ENCODE results near the gene GPR108. TPM values are rescaled to one million over a fixed set of nuclear protein-coding genes. Genes with fewer than 3 reads are reported as not detected.

The GPR108 gene
- total and polyA plus RNA-seq, 2 of the 13 experiments (the other 11 are each of a cell fraction or from before 2014, with no cell fraction given) = 36.4 to 63.0 TPM

DNA sequence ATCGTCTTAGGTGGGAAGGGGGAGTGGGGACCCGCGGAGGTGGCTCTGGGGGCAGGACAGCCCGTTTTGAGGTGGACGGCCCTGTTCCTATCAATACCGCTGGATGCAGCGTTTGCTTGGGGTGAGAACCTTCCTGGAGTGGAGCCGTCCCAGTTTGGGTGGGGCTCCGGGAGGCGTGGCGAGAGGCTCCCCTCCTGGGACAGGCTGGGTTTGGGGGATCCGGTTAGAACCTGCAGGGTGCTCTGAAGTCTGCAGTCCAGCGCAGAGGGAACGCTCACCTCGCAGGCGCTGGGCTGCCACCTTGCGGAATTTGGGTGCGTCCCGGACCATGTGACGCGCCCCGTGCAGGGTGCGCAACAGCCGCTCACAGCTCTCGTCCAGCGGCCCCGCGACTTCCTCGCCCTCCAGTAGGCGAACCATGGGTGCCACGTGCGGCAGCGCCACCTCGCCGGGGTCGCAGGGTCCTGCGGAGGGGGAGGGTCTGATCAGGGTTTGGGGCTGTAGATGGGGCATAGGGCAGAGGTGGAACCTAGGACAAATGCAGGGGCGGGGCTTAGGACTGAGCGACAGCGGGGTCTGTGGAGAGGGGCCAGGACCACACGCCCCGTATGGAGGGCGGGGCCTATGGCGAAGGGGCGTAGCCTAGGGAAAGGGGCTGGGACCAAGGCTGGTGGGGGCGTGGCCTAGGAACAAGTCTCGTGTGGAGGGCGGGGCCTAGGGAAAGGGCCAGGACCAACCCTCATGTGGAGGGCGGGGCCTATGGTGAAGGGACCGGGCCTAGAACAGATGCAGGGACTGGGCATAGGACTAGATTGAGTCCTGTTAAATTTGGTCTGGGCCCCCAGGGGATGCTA, 16.0 kb upstream of the GPR108 start (continued):
- TF ChIP-seq, protein P1, sequence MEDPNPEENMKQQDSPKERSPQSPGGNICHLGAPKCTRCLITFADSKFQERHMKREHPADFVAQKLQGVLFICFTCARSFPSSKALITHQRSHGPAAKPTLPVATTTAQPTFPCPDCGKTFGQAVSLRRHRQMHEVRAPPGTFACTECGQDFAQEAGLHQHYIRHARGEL (CRISPR knock-in tag; IDR thresholded peaks at IDR 0.05) = no peak
- TF ChIP-seq TMF1 (CRISPR knock-in tag; IDR thresholded peaks at IDR 0.05; ENCODE audit: low read depth) (peak; percentile 38; the same call in 1 of the 2 replicates), ZNF263 (CRISPR knock-in tag; IDR thresholded peaks at IDR 0.05) (no peak), ARID2 (CRISPR knock-in tag; IDR thresholded peaks at IDR 0.05; ENCODE audit: borderline replicate concordance) (no peak), ZNF629 (CRISPR knock-in tag; conservative IDR thresholded peaks at IDR 0.05) (peak; percentile 41), MYNN (CRISPR knock-in tag; IDR thresholded peaks at IDR 0.05; ENCODE audit: low read depth) (peak; percentile 80; the same call in 1 of the 2 replicates), RFX1 (IDR thresholded peaks at IDR 0.05) (no peak), GTF3A (CRISPR knock-in tag; conservative IDR thresholded peaks at IDR 0.05) (no peak; the same call in 1 of the 2 replicates), SP4 (CRISPR knock-in tag; IDR thresholded peaks at IDR 0.05) (peak; percentile 94), ZNF296 (CRISPR knock-in tag; conservative IDR thresholded peaks at IDR 0.05) (no peak; the same call in 1 of the 2 replicates), ZNF777 (CRISPR knock-in tag; IDR thresholded peaks at IDR 0.05) (peak; percentile 82), SCMH1 (CRISPR knock-in tag; IDR thresholded peaks at IDR 0.05; ENCODE audit: borderline replicate concordance) (no peak), KDM6A (CRISPR knock-in tag; IDR thresholded peaks at IDR 0.05; ENCODE audit: low read depth) (no peak; the same call in 1 of the 2 replicates), BHLHE40 (IDR thresholded peaks at IDR 0.05; ENCODE audit: low read length) (peak; percentile 78; the same call in 1 of the 2 replicates), ZNF12 (CRISPR knock-in tag; IDR thresholded peaks at IDR 0.05) (peak; percentile 71; the same call in 1 of the 2 replicates), ZSCAN22 (CRISPR knock-in tag; IDR thresholded peaks at IDR 0.05) (no peak), ZFP41 (CRISPR knock-in tag; IDR thresholded peaks at IDR 0.05; ENCODE audit: borderline replicate concordance) (no peak), BCL6 (CRISPR knock-in tag; IDR thresholded peaks at IDR 0.05) (peak; percentile 56), NPAS2 (CRISPR knock-in tag; IDR thresholded peaks at IDR 0.05; ENCODE audit: borderline replicate concordance) (no peak), MBNL3 (CRISPR knock-in tag; conservative IDR thresholded peaks at IDR 0.05) (no peak), JUND (CRISPR knock-in tag; IDR thresholded peaks at IDR 0.05) (no peak), KAT2B (IDR thresholded peaks at IDR 0.05; ENCODE audit: borderline replicate concordance, low read depth, low read length) (no peak; the same call in 1 of the 2 replicates), ZNF563 (CRISPR knock-in tag; IDR thresholded peaks at IDR 0.05) (0 out of 2 replicates have a peak, but pooled peaks have one; percentile 33), ZNF17 (CRISPR knock-in tag; IDR thresholded peaks at IDR 0.05) (no peak), ZNF496 (CRISPR knock-in tag; IDR thresholded peaks at IDR 0.05; ENCODE audit: insufficient replicate concordance) (no peak), ZNF446 (CRISPR knock-in tag; IDR thresholded peaks at IDR 0.05) (no peak)
- TF ChIP-seq, protein P2, sequence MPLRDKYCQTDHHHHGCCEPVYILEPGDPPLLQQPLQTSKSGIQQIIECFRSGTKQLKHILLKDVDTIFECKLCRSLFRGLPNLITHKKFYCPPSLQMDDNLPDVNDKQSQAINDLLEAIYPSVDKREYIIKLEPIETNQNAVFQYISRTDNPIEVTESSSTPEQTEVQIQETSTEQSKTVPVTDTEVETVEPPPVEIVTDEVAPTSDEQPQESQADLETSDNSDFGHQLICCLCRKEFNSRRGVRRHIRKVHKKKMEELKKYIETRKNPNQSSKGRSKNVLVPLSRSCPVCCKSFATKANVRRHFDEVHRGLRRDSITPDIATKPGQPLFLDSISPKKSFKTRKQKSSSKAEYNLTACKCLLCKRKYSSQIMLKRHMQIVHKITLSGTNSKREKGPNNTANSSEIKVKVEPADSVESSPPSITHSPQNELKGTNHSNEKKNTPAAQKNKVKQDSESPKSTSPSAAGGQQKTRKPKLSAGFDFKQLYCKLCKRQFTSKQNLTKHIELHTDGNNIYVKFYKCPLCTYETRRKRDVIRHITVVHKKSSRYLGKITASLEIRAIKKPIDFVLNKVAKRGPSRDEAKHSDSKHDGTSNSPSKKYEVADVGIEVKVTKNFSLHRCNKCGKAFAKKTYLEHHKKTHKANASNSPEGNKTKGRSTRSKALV (CRISPR knock-in tag; IDR thresholded peaks at IDR 0.05) = peak; percentile 95
